Choroid plexus epithelial cell (primary cell): Measurements from ENCODE around the gene MBD3.

ENCODE experiments used
- DNase-seq: peaks from one replicate; pipeline ENCODE4 v3.0.0-alpha.2; 2010; ENCODE audit warnings: low read depth
- H3K4me3 ChIP-seq: 2 replicates; pipeline ENCODE4 v1.5.1; 2011; ENCODE audit warnings: low read depth, mild to moderate bottlenecking, control low read depth, low read length, moderate library complexity
- CTCF ChIP-seq: conservative IDR thresholded peaks from 2 replicates; pipeline ENCODE4 v1.5.1; 2011; ENCODE audit warnings: low read depth, mild to moderate bottlenecking, control low read depth, inconsistent platforms, low read length, moderate library complexity

Gene MBD3

GRCh38 chr19:1632462-1633268 is 40.0 kb upstream of the MBD3 start:
- H3K4me3 ChIP-seq, result no peak overlapping the region
- no peak for DNase-seq
- no peak for TF ChIP-seq CTCF

GRCh38 chr19:1631557-1632100 is 39.0 kb upstream of the MBD3 start:
- H3K4me3 ChIP-seq, result no peak overlapping the region

GRCh38 chr19:1630811-1631210 is 38.1 kb upstream of the MBD3 start:
- no peak overlapping the region for H3K4me3 ChIP-seq
- DNase-seq, result no peak
- no peak for TF ChIP-seq CTCF

More at GRCh38 chr19:1631557-1632100, 39.0 kb upstream of the MBD3 start:
- no peak for DNase-seq
- no peak for TF ChIP-seq CTCF

- H3K4me3 ChIP-seq, result no peak overlapping the region
- no peak for DNase-seq
- no peak for TF ChIP-seq CTCF
Measured at GRCh38 chr19:1630012-1630411, 37.3 kb upstream of the MBD3 start.

GRCh38 chr19:1629256-1629808 is 36.7 kb upstream of the MBD3 start:
- DNase-seq, result no peak
- no peak for TF ChIP-seq CTCF
- H3K4me3 ChIP-seq, result no peak overlapping the region

- H3K4me3 ChIP-seq, result no peak overlapping the region
- TF ChIP-seq CTCF, result no peak
- no peak for DNase-seq
Measured at GRCh38 chr19:1627194-1627593, 34.5 kb upstream of the MBD3 start.
